ENCODE measurements around the gene TESPA1.

Gene TESPA1

GRCh38 chr12:54937376-54937775 is 47.2 kb downstream of the TESPA1 start:
- TF ChIP-seq SIN3A (IDR thresholded peaks at IDR 0.05; ENCODE audit: borderline replicate concordance, insufficient read depth, low read length) = no peak
- TF ChIP-seq POLR2AphosphoS5 (IDR thresholded peaks at IDR 0.05; ENCODE audit: low read depth, low read length) = no peak
- no peak for TF ChIP-seq REST (IDR thresholded peaks at IDR 0.05; ENCODE audit: insufficient read depth in 1 of 2, low read depth in 2 of 2, low read length in 2 of 2)
- no peak for TF ChIP-seq TAF1 (IDR thresholded peaks at IDR 0.05; ENCODE audit: borderline replicate concordance, insufficient read depth, low read length)
- TF ChIP-seq FOXP2 (optimal IDR thresholded peaks at IDR 0.05; ENCODE audit: borderline replicate concordance, extremely low read depth, extremely low read length, insufficient read depth) = no peak

GRCh38 chr12:54936736-54937135 is 47.8 kb downstream of the TESPA1 start:
- TF ChIP-seq FOXP2 (optimal IDR thresholded peaks at IDR 0.05; ENCODE audit: borderline replicate concordance, extremely low read depth, extremely low read length, insufficient read depth) (no peak), TAF1 (IDR thresholded peaks at IDR 0.05; ENCODE audit: borderline replicate concordance, insufficient read depth, low read length) (no peak), REST (IDR thresholded peaks at IDR 0.05; ENCODE audit: insufficient read depth in 1 of 2, low read depth in 2 of 2, low read length in 2 of 2) (no peak)

GRCh38 chr12:54935235-54935951 is 49.2 kb downstream of the TESPA1 start:
- TF ChIP-seq POLR2AphosphoS5 (IDR thresholded peaks at IDR 0.05; ENCODE audit: low read depth, low read length) (no peak), REST (IDR thresholded peaks at IDR 0.05; ENCODE audit: insufficient read depth in 1 of 2, low read depth in 2 of 2, low read length in 2 of 2) (no peak), SIN3A (IDR thresholded peaks at IDR 0.05; ENCODE audit: borderline replicate concordance, insufficient read depth, low read length) (no peak), TAF1 (IDR thresholded peaks at IDR 0.05; ENCODE audit: borderline replicate concordance, insufficient read depth, low read length) (no peak), FOXP2 (optimal IDR thresholded peaks at IDR 0.05; ENCODE audit: borderline replicate concordance, extremely low read depth, extremely low read length, insufficient read depth) (no peak)

GRCh38 chr12:54934419-54934818 is 50.1 kb downstream of the TESPA1 start:
- TF ChIP-seq FOXP2 (optimal IDR thresholded peaks at IDR 0.05; ENCODE audit: borderline replicate concordance, extremely low read depth, extremely low read length, insufficient read depth) = no peak
- no peak for TF ChIP-seq SIN3A (IDR thresholded peaks at IDR 0.05; ENCODE audit: borderline replicate concordance, insufficient read depth, low read length)
- TF ChIP-seq REST (IDR thresholded peaks at IDR 0.05; ENCODE audit: insufficient read depth in 1 of 2, low read depth in 2 of 2, low read length in 2 of 2) = no peak
- TF ChIP-seq POLR2AphosphoS5 (IDR thresholded peaks at IDR 0.05; ENCODE audit: low read depth, low read length) = no peak
- no peak for TF ChIP-seq TAF1 (IDR thresholded peaks at IDR 0.05; ENCODE audit: borderline replicate concordance, insufficient read depth, low read length)

All from PFSK-1 (cell line).